ENCODE measurements around the gene COCH.

DNA sequence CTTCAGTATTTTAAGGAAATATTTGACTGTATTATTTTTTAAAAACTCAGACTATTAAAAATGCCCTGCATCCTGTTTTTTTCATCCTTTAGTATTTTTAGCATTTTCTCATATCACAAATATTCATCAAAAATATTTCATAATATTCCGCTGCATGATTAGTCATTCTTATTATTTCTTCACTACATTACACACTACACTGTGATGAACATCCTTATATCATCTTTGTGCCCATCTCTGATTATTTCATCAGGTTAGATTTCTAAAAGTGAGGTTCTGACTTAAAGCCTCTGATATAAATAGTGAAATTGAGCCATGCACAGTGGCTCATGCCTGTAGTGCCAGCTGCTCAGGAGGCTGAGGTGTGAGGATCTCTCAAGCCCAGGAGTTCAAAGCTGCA, 8.1 kb downstream of the COCH start:
- no peak for TF ChIP-seq POLR2A (IDR thresholded peaks at IDR 0.05)
- TF ChIP-seq, protein P1, sequence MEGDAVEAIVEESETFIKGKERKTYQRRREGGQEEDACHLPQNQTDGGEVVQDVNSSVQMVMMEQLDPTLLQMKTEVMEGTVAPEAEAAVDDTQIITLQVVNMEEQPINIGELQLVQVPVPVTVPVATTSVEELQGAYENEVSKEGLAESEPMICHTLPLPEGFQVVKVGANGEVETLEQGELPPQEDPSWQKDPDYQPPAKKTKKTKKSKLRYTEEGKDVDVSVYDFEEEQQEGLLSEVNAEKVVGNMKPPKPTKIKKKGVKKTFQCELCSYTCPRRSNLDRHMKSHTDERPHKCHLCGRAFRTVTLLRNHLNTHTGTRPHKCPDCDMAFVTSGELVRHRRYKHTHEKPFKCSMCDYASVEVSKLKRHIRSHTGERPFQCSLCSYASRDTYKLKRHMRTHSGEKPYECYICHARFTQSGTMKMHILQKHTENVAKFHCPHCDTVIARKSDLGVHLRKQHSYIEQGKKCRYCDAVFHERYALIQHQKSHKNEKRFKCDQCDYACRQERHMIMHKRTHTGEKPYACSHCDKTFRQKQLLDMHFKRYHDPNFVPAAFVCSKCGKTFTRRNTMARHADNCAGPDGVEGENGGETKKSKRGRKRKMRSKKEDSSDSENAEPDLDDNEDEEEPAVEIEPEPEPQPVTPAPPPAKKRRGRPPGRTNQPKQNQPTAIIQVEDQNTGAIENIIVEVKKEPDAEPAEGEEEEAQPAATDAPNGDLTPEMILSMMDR (IDR thresholded peaks at IDR 0.05), result no peak

All from prostate gland (tissue), 2 donors.